HG02884 (cell line): ENCODE results near the gene STYX.
A peak's percentile ranks its signal among the peaks of the same experiment; 100 is the strongest.

Source experiments
- ATAC-seq: cut with Tn5 transposase; IDR thresholded peaks from one replicate; pipeline ENCODE4 v1.9.1; 2021; ENCODE audit warnings: mild to moderate bottlenecking, moderate library complexity; ENCODE audit not compliant: unreplicated experiment

The STYX gene

GRCh38 chr14:52783206-52783605, 53.2 kb downstream of the STYX start:
- no peak for ATAC-seq

DNA sequence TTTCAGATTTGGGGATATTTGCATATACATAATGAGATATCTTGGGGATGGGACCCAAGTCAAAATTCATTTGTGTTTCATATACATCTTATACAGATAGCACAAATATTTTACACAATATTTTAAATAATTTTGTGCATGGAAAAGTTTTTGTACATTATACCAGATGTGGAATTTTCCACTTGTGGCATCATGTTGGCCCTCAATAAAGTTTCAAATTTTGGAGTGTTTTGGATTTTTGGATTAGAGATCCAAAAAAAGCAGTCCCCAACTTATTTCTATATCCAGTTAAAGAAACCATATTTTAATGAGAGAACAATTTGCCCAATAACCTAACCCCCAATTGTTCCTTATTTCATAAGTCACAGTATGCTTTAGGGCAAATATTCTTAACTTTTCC, 56.9 kb downstream of the STYX start:
- no peak for ATAC-seq

DNA sequence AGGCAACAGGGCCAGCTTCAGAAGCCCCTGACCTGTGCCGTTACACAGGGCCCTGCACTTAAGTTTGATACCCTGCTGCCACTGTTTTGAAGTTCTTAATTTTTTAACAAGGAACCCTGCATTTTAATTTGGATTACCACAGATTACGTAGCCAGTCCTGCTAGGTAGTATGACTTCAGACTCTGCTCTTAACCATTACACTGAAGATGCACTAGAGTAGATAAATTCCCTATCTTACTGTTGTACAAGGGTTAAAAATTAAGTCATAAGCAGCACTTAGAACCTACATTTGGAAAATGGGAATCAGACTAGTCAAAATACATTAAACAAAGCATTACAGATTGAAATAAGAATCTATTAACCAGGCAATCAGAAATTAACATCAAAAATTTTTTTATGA, 59.2 kb downstream of the STYX start:
- ATAC-seq = no peak

DNA sequence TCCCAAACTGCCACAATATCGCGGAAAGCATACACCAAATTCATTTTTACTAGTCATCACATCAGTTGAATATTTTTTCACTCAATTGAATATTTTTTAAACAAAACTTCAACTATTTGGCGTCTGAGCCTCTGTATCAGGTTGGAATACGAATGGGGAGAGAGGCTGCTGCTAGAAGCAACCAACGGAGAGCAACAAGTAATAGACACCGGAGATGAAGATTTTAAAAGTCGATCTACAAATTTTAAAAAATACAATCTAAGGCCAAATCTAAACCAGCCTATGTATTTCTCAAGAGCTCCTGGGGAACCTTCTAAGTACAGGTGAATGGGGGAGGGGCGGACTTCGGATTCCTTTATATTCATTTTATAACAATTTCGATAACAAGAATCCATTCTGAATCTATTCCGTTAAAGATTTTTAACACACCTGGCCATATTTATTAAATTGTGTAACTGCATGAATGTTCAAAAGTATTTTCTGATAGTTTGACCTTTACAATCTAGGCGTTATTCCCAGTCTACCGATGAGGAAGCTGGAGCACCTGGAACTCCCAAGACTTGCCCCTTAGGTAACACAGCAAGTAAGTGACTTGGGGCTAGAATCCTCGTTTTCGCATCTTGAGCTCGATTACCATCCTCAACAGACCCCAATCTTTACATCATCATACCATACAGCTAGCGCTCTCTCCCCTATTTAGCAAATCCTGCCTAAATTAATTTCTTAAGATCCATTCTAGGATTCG, 60.2 kb downstream of the STYX start:
- no peak for ATAC-seq

GRCh38 chr14:52790756-52791222, 60.8 kb downstream of the STYX start:
- no peak for ATAC-seq

GRCh38 chr14:52791223-52792096, 61.5 kb downstream of the STYX start, which contains the start of gene GNPNAT1:
GNPNAT1 (minus strand) TSS chr14:52791607; CDS start chr14:52784650, 6,957 bp downstream.
- ATAC-seq = peak; percentile 85

GRCh38 chr14:52792097-52792415, 62.1 kb downstream of the STYX start:
- no peak for ATAC-seq

- no peak for ATAC-seq
Observed at GRCh38 chr14:52793061-52793460, 63.1 kb downstream of the STYX start.

DNA sequence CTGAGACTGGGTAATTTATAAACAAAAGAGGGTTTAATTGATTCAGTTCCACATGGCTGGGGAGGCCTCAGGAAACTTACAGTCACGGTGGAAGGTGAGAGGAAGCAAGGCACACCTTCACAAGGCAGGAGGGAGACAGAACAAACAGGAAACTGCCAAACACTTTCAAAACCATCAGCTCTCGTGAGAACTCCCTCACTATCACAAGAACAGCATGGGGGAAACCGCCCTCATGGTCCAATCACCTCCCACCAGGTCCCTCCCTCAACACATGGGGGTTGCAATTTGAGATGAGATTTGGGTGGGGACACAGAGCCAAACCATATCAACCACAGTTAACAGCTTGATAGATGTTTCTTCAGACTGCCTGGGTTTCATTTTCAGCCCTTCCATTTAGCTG, 67.7 kb downstream of the STYX start:
- ATAC-seq = no peak

GRCh38 chr14:52798826-52799225, 68.9 kb downstream of the STYX start:
- no peak for ATAC-seq

GRCh38 chr14:52801014-52801712, 71.2 kb downstream of the STYX start:
- ATAC-seq = no peak

GRCh38 chr14:52802597-52802996, 72.6 kb downstream of the STYX start:
- ATAC-seq = no peak

DNA sequence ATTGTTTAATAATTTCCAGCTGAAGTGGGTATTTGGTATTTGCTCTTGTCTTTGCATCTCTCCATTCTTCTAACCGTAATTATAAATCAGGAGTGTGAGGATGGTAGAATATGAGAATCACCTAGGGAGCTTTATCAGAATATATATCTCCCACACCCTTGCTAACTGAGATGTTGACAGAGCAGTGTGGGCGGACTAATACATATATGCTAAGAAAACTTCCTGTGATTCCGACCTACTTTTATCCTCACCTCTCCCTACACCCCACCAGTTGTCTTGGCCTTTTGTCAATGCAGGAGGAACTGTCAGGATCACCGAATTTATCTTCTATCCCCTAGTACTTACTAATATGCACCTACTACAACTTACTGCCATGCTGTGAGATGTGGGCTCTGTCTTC, 76.1 kb downstream of the STYX start:
- no peak for ATAC-seq

DNA sequence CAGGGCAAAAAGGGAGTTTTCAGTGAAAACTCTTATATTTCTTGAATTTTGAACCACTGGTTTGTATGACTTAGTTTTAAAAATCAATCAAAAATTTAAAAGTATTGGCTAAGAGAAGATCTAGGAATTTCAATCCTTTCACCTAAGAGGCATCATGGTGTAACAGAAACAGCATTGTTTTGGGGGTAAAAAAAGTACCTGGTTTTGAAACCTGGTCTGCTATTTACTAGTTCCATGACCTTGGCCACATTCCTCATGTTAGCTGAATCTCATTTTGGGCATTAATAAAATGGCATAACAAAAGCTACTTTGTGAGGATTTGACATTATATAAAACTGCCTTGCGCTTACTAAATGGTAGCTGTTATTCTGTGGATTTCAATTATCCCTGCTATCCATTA, 78.1 kb downstream of the STYX start:
- ATAC-seq = no peak

GRCh38 chr14:52821805-52822250, 91.9 kb downstream of the STYX start:
- ATAC-seq = no peak

DNA sequence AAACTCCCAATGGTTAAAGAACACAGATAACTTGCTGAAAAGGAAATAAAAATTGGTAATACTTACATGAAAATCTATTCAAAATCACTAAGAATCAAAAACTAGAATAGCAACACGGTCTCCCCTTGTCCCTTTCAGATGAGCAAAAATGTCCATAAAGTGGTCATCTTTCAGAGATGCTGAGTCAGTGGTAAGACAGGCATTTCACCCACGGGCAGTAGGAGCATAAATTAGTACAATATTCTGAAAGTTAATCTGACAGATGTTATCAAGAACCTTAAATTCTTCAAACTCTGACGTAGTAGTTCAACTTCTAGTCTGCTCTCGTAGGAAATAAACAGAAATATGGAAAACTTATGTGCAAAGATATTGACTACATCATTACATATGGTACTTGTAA, 94.5 kb downstream of the STYX start:
- ATAC-seq = no peak
